ENCODE results near the gene UCKL1.

GRCh38 chr20:63972312-63973159, 16.3 kb upstream of the UCKL1 start:
- TF ChIP-seq CTCF (IDR thresholded peaks at IDR 0.05; ENCODE audit: insufficient read depth, low read length) (no peak), POLR2AphosphoS5 (IDR thresholded peaks at IDR 0.05; ENCODE audit: low read depth) (peak; percentile 11; the same call in 1 of the 2 replicates)
- TF ChIP-seq, protein P1, sequence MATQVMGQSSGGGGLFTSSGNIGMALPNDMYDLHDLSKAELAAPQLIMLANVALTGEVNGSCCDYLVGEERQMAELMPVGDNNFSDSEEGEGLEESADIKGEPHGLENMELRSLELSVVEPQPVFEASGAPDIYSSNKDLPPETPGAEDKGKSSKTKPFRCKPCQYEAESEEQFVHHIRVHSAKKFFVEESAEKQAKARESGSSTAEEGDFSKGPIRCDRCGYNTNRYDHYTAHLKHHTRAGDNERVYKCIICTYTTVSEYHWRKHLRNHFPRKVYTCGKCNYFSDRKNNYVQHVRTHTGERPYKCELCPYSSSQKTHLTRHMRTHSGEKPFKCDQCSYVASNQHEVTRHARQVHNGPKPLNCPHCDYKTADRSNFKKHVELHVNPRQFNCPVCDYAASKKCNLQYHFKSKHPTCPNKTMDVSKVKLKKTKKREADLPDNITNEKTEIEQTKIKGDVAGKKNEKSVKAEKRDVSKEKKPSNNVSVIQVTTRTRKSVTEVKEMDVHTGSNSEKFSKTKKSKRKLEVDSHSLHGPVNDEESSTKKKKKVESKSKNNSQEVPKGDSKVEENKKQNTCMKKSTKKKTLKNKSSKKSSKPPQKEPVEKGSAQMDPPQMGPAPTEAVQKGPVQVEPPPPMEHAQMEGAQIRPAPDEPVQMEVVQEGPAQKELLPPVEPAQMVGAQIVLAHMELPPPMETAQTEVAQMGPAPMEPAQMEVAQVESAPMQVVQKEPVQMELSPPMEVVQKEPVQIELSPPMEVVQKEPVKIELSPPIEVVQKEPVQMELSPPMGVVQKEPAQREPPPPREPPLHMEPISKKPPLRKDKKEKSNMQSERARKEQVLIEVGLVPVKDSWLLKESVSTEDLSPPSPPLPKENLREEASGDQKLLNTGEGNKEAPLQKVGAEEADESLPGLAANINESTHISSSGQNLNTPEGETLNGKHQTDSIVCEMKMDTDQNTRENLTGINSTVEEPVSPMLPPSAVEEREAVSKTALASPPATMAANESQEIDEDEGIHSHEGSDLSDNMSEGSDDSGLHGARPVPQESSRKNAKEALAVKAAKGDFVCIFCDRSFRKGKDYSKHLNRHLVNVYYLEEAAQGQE (IDR thresholded peaks at IDR 0.05; ENCODE audit: insufficient replicate concordance, low read depth) = no peak
